ENCODE measurements around the gene NLK.

Gene NLK

GRCh38 chr17:28160610-28161009, 118.1 kb downstream of the NLK start:
- DNase-seq (ENCODE audit: low spot score), result no peak
- TF ChIP-seq, protein P1, sequence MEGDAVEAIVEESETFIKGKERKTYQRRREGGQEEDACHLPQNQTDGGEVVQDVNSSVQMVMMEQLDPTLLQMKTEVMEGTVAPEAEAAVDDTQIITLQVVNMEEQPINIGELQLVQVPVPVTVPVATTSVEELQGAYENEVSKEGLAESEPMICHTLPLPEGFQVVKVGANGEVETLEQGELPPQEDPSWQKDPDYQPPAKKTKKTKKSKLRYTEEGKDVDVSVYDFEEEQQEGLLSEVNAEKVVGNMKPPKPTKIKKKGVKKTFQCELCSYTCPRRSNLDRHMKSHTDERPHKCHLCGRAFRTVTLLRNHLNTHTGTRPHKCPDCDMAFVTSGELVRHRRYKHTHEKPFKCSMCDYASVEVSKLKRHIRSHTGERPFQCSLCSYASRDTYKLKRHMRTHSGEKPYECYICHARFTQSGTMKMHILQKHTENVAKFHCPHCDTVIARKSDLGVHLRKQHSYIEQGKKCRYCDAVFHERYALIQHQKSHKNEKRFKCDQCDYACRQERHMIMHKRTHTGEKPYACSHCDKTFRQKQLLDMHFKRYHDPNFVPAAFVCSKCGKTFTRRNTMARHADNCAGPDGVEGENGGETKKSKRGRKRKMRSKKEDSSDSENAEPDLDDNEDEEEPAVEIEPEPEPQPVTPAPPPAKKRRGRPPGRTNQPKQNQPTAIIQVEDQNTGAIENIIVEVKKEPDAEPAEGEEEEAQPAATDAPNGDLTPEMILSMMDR (IDR thresholded peaks at IDR 0.05), result no peak
- Histone ChIP-seq H3K4me3 (no peak overlapping the region), H3K27ac (no peak overlapping the region)

DNA sequence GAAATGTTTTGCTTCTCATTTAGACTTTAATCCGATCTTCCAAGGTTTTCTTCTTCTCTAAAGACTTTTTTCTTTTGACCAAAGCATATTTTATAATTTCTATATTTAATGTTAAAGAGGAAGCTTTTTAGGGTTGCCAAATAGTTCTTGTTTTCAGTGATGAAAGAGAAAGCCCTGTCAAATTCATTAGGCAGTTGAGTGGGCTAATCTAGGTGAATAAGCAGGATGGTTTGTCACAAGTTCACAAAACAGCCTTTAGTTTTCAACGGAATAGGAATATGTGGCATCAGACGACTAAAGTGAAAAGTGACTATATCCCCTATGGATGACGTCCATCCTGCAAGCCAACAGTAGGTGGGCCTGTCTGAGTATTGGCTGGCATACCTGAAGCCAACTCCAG, 118.8 kb downstream of the NLK start:
- DNase-seq (ENCODE audit: low spot score), result no peak
- Histone ChIP-seq H3K27ac (no peak overlapping the region), H3K4me3 (no peak overlapping the region)
- TF ChIP-seq, protein P1 (IDR thresholded peaks at IDR 0.05), result no peak

- no peak for DNase-seq (ENCODE audit: low spot score)
- no peak overlapping the region for H3K4me3 ChIP-seq
- no peak overlapping the region for H3K27ac ChIP-seq
- TF ChIP-seq, protein P1 (IDR thresholded peaks at IDR 0.05), result no peak
These were observed 124.0 kb downstream of the NLK start for GRCh38 chr17:28166478-28166877.

DNA sequence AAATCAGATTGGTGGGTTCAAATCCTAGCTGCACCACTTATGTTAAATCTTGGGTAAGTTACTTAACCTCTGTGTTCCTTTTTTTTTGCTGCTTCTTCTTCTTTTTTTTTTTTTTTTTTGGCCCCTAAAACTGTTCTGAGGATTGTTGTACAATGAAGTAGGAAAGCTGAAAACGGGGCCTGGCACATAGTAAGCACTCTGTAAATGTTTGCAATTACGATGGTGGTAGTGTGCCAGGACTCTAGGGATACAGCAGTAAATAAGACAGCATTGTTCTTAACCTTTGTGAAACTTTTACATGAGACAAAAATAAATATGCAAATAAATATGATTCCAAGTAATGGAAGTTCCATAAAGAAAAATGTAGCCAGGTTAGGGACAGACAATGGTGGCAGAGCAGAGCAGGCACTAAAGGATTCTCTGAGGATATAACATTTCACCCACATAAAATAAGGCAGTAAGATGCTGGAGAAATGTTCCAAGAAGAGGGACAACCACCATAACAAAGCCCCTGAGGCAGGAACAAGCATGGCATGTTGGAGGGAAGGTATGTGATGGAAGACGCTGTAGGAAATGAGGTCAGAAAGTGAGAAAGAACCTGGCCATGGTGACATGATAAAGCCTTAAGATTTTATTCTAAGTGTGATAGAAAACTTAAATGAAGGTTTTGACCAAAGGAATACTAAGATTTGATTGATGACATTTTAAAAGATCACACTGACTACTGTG, 127.3 kb downstream of the NLK start:
- no peak overlapping the region for H3K4me3 ChIP-seq
- H3K27ac ChIP-seq, result no peak overlapping the region
- TF ChIP-seq, protein P1 (IDR thresholded peaks at IDR 0.05), result no peak
- no peak for DNase-seq (ENCODE audit: low spot score)

- no peak for DNase-seq (ENCODE audit: low spot score)
- no peak overlapping the region for H3K27ac ChIP-seq
- no peak overlapping the region for H3K4me3 ChIP-seq
- TF ChIP-seq, protein P1 (IDR thresholded peaks at IDR 0.05), result no peak
These were observed 128.3 kb downstream of the NLK start for GRCh38 chr17:28170771-28171170.

- Histone ChIP-seq H3K27ac (no peak overlapping the region), H3K4me3 (no peak overlapping the region)
- DNase-seq (ENCODE audit: low spot score), result no peak
- TF ChIP-seq, protein P1 (IDR thresholded peaks at IDR 0.05), result no peak
These were observed 130.6 kb downstream of the NLK start for GRCh38 chr17:28173031-28173561.

GRCh38 chr17:28173801-28174200, 131.3 kb downstream of the NLK start:
- no peak for DNase-seq (ENCODE audit: low spot score)
- H3K27ac ChIP-seq, result no peak overlapping the region
- H3K4me3 ChIP-seq, result no peak overlapping the region
- TF ChIP-seq, protein P1 (IDR thresholded peaks at IDR 0.05), result no peak

Measured in coronary artery (tissue), 2 donors.